Right lobe of liver (tissue), 4 donors: ENCODE data around the gene RBFOX2.

ENCODE experiments used
- POLR2A ChIP-seq: fragments of 450-650 bp; IDR thresholded peaks from one replicate; pipeline ENCODE4 v1.6.1; 2017; ENCODE audit warnings: antibody characterized with exemption, mild to moderate bottlenecking
- TF ChIP-seq, protein P1 (sequence below), 4 donors: fragments of 200-600 bp in 3 of 4; fragments of 450-650 bp in 1 of 4; IDR thresholded peaks; one replicate each; pipeline versions ENCODE4 v1.5.1 to v1.8.0; 2016 to 2022; ENCODE audit warnings: antibody characterized with exemption in 4 of 4, mild to moderate bottlenecking in 2 of 4
- donor health status: DM: no; HTN: no; CAD: no.
- donor health status: DM: no; HTN: no; CAD: no.
- donor health status: DM: no; HTN: yes; CAD: no.

DNA sequence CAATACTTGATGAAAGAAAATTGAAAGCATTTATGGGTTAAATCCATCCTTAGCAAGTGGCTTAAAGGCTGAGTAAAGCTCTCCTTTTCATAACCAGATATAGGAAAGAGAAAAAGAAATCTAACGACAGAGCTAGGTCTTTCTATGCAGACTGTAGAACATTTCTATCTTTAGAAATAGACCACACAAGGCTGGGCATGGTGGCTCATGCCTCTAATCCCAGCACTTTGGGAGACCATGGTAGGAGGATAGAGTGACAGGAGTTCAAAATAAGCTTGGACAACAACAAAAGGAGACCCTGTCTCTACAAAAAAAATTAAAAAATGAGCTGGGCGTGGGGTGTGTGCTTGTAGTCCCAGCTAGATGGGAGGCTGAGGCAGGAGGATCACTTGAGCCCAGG is 220.2 kb downstream of the RBFOX2 start:
- TF ChIP-seq, protein P1, sequence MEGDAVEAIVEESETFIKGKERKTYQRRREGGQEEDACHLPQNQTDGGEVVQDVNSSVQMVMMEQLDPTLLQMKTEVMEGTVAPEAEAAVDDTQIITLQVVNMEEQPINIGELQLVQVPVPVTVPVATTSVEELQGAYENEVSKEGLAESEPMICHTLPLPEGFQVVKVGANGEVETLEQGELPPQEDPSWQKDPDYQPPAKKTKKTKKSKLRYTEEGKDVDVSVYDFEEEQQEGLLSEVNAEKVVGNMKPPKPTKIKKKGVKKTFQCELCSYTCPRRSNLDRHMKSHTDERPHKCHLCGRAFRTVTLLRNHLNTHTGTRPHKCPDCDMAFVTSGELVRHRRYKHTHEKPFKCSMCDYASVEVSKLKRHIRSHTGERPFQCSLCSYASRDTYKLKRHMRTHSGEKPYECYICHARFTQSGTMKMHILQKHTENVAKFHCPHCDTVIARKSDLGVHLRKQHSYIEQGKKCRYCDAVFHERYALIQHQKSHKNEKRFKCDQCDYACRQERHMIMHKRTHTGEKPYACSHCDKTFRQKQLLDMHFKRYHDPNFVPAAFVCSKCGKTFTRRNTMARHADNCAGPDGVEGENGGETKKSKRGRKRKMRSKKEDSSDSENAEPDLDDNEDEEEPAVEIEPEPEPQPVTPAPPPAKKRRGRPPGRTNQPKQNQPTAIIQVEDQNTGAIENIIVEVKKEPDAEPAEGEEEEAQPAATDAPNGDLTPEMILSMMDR (IDR thresholded peaks at IDR 0.05): no peak
- no peak for TF ChIP-seq POLR2A
